ENCODE measurements around the gene IST1. TPM values are rescaled to one million over a fixed set of nuclear protein-coding genes. Genes with fewer than 3 reads are reported as not detected.

IST1 gene
- total RNA-seq, result 116 TPM

DNA sequence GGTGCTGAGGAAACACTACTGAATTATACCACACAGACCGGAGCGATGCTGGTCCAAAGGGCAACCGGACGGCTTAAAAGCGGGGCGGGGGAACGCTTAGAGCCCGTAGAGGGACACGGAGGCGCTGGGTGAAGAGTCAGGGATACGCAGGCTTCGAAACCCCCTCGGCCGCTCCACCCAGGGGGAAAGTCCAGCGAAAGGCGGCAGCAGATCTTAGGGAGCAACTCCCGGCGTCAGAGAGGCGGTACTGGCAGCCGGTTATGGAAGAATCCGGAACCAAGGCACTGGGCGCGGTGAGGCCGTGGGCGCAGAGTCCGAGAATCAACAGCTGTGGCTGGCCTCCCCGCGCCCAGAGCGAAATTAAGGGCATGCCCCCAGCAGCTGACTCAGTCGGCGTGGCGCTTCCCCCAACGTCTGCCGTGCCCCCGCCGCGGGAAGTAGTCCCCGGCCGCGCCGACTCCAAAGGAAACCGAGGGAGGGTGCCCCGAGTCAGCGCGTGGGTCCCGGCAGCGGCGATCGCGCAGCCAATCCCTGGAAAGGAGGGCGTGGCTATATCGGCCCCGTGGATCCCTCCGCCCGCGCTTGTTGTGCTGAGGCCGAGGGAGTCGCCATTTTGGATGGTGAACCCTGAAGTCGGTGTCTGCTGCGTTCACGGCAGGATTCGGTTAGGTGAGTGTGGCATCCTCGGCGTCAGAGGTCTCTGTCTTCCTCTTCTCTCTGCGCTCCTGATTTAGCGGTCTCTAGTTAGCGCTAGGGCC, at the start of gene IST1:
Gene IST1, plus strand, starts transcription at position 611 of the 758 bp plus-strand sequence. CDS start 20,110 bp downstream, outside the sequence.
- Histone ChIP-seq H3K4me1 (peaks cover 0 to 32% of the 10 kb centered on the region in 2 donors), H3K9me3 (no peaks in the 10 kb centered on the region), H3K4me3 (peak within 1 kb of the TSS; percentile 71 to 81), H3K36me3 (peaks cover 0 to 6% of the 10 kb centered on the region in 2 donors), H3K27ac (peak within 1 kb of the TSS; percentile 94 to 97), H3K27me3 (no peaks in the 10 kb centered on the region)
- TF ChIP-seq, protein P1, sequence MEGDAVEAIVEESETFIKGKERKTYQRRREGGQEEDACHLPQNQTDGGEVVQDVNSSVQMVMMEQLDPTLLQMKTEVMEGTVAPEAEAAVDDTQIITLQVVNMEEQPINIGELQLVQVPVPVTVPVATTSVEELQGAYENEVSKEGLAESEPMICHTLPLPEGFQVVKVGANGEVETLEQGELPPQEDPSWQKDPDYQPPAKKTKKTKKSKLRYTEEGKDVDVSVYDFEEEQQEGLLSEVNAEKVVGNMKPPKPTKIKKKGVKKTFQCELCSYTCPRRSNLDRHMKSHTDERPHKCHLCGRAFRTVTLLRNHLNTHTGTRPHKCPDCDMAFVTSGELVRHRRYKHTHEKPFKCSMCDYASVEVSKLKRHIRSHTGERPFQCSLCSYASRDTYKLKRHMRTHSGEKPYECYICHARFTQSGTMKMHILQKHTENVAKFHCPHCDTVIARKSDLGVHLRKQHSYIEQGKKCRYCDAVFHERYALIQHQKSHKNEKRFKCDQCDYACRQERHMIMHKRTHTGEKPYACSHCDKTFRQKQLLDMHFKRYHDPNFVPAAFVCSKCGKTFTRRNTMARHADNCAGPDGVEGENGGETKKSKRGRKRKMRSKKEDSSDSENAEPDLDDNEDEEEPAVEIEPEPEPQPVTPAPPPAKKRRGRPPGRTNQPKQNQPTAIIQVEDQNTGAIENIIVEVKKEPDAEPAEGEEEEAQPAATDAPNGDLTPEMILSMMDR (IDR thresholded peaks at IDR 0.05), result no peak
- DNase-seq (ENCODE audit: low spot score in 2 of 2), result peak; percentile 91 to 99
- intact Hi-C loops (cut with DNase I), result loop anchor here (1.0 to 10.0 kb wide), 8 partner anchors 11 to 1040 kb away; partner anchors contain the start of genes AP1G1, ATXN1L, DHODH and ZNF821

DNA sequence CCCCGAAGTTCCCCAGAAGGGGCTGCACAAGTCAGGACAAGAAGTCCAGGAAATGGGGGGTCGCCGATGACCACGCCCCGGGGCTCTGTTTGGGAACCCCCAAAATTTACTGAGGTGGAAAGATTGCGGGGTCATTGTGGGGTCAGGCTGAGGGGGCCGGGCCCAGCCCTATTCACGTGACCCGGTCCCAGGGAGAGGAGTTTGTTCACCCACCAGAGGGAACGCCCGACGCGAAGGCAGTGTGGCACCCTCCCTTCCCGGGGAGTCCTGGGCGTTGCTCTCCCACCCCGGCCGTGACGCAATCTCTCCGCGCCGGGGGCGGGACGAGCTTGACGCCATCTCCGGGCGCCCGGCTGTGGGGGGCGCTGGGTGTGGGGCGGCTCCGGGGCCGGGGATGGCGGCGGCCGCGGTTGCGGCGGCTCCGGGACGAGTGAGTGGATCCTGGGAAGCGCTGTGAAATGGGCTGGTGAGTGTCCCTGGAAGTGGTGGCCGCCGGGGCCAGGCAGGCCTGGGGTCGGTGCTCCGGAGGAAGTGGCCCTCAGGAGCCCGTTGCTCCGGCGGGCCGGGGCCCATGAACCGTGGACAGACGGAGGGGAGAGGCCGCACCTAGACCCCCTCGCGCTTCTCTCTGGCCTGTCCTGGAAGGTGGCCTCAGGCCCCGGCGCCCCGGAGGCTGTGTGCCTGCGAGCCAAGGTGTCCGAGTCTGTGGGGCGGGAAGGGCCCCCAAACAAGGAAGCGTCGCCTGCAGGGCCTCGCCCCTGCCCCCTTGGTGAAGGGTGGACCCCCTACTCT, 49.5 kb upstream of the IST1 start, which contains the start of gene ATXN1L:
Gene ATXN1L, plus strand, starts transcription at position 338 of the 792 bp plus-strand sequence. CDS start 3,765 bp downstream, outside the sequence.
- peaks cover 21 to 26% of the 10 kb centered on the region in 2 donors for H3K36me3 ChIP-seq
- H3K9me3 ChIP-seq, result no peaks in the 10 kb centered on the region
- intact Hi-C loops (cut with DNase I), result loop anchor here (1.0 to 2.0 kb wide), 4 partner anchors 28 to 49 kb away; partner anchors contain the start of genes AP1G1 and IST1
- DNase-seq (ENCODE audit: low spot score in 2 of 2), result peak; percentile 65 to 96
- H3K27ac ChIP-seq, result peak within 1 kb of the TSS; percentile 83 to 91
- peak within 1 kb of the TSS; percentile 81 to 88 for H3K4me3 ChIP-seq
- peaks cover 0 to 7% of the 10 kb centered on the region in 2 donors for H3K4me1 ChIP-seq
- H3K27me3 ChIP-seq, result no peaks in the 10 kb centered on the region
- TF ChIP-seq, protein P1 (IDR thresholded peaks at IDR 0.05), result no peak

DNA sequence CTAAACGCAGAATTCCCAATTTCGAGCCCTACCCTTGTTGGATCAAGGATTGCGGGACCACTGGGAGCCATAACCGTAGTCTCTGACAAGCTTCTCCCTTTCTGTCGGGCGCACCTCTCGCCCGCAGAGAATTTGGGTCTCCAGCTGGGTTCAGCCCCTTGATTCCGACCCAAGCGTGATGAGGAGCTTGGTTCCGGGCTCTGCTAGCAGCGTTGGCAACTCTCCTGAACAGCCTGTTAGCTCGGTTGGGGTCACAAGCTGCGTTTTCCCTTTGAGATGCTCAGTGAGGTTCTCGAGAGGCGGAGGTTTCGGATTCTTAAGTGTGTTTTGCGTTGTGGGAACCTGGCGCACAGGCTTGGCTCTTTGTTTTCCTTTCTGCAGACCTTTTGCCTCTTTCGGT, 48.9 kb upstream of the IST1 start:
- Histone ChIP-seq H3K4me3 (peak overlapping the region; percentile 81 to 88), H3K9me3 (no peaks in the 10 kb centered on the region), H3K27me3 (no peaks in the 10 kb centered on the region), H3K36me3 (peaks cover 27 to 32% of the 10 kb centered on the region in 2 donors), H3K27ac (peak overlapping the region; percentile 83 to 91), H3K4me1 (peaks cover 0 to 7% of the 10 kb centered on the region in 2 donors)
- TF ChIP-seq, protein P1 (IDR thresholded peaks at IDR 0.05), result no peak
- no peak for DNase-seq (ENCODE audit: low spot score in 2 of 2)
- intact Hi-C loops (cut with DNase I), result loop anchor here (1.0 to 2.0 kb wide), 2 partner anchors 36 to 38 kb away; partner anchors contain the start of gene AP1G1

GRCh38 chr16:71847096-71847495, 48.2 kb upstream of the IST1 start:
- intact Hi-C loops (cut with DNase I), result loop anchor here (2.0 kb wide), 1 partner anchor 36 kb away; no protein-coding TSS in a partner anchor
- TF ChIP-seq, protein P1 (IDR thresholded peaks at IDR 0.05), result no peak
- Histone ChIP-seq H3K27me3 (no peaks in the 10 kb centered on the region), H3K4me3 (peak overlapping the region; percentile 81 to 88), H3K27ac (no peak overlapping the region), H3K36me3 (peaks cover 32 to 39% of the 10 kb centered on the region in 2 donors), H3K9me3 (no peaks in the 10 kb centered on the region), H3K4me1 (peaks cover 0 to 7% of the 10 kb centered on the region in 2 donors)
- no peak for DNase-seq (ENCODE audit: low spot score in 2 of 2)

DNA sequence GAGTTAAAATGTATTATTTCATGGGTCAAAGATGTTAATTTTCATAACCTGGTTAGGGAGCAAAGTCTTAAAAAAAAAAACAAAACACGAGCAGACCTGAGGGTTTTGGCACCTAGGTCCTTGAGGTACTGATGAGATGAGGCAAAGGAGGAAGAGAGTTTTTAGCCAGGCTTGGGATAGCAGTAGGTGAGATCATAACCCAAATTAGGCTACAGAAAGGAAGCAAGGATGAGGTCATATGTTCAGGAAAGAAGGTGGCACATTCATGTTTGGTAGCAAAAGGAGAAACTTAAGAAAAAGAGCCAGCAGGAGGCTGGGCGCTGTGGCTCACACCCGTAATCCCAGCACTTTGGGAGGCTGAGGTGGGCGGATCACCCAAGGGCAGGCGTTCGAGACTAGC, 46.7 kb upstream of the IST1 start:
- Histone ChIP-seq H3K9me3 (no peaks in the 10 kb centered on the region), H3K27me3 (no peaks in the 10 kb centered on the region), H3K36me3 (peaks cover 35 to 49% of the 10 kb centered on the region in 2 donors), H3K27ac (no peak overlapping the region), H3K4me1 (peaks cover 0 to 7% of the 10 kb centered on the region in 2 donors), H3K4me3 (no peak overlapping the region)
- no peak for DNase-seq (ENCODE audit: low spot score in 2 of 2)
- TF ChIP-seq, protein P1 (IDR thresholded peaks at IDR 0.05), result no peak
- intact Hi-C loops (cut with DNase I), result no loop called here

All from ascending aorta (tissue), 2 donors.